Osteocyte (in vitro differentiated cells): ENCODE data around the gene SNTB2. TPM values are rescaled to one million over a fixed set of nuclear protein-coding genes. Genes with fewer than 3 reads are reported as not detected.

ENCODE experiments used
- DNase-seq: peaks from one replicate; pipeline ENCODE4 v3.0.0; 2021; ENCODE audit warnings: mixed read lengths; ENCODE audit not compliant: unreplicated experiment; ENCODE audit errors: extremely low spot score
- H3K27ac Mint-ChIP-seq: one replicate; pipeline ENCODE4 v1.8.0; 2021; ENCODE audit warnings: mild to moderate bottlenecking, mixed read lengths; ENCODE audit not compliant: unreplicated experiment
- H3K27me3 Mint-ChIP-seq: one replicate; pipeline ENCODE4 v1.8.0; 2021; ENCODE audit warnings: mixed read lengths; ENCODE audit not compliant: unreplicated experiment
- H3K36me3 Mint-ChIP-seq: one replicate; pipeline ENCODE4 v1.8.0; 2021; ENCODE audit warnings: mixed read lengths; ENCODE audit not compliant: unreplicated experiment
- H3K4me1 Mint-ChIP-seq: one replicate; pipeline ENCODE4 v1.8.0; 2021; ENCODE audit warnings: mixed read lengths; ENCODE audit not compliant: unreplicated experiment
- H3K4me3 Mint-ChIP-seq: one replicate; pipeline ENCODE4 v1.8.0; 2021; ENCODE audit warnings: mild to moderate bottlenecking, moderate library complexity, mixed read lengths; ENCODE audit not compliant: unreplicated experiment
- H3K9me3 Mint-ChIP-seq: one replicate; pipeline ENCODE4 v1.8.0; 2021; ENCODE audit warnings: mixed read lengths; ENCODE audit not compliant: unreplicated experiment
- total RNA-seq: library from RNA; stranded (reverse); gene quantifications from 2 replicates; pipeline ENCODE4 v1.2.1, GENCODE V29; 2021
- TF ChIP-seq, protein P1 (sequence below): fragments of 200-600 bp; sonication (generic); IDR thresholded peaks from 2 replicates; pipeline ENCODE4 v1.5.0; 2021; ENCODE audit warnings: antibody characterized with exemption, mild to moderate bottlenecking, moderate library complexity

Gene SNTB2
- total RNA-seq, 1 donor from 2014 or later, result 39.6 TPM

DNA sequence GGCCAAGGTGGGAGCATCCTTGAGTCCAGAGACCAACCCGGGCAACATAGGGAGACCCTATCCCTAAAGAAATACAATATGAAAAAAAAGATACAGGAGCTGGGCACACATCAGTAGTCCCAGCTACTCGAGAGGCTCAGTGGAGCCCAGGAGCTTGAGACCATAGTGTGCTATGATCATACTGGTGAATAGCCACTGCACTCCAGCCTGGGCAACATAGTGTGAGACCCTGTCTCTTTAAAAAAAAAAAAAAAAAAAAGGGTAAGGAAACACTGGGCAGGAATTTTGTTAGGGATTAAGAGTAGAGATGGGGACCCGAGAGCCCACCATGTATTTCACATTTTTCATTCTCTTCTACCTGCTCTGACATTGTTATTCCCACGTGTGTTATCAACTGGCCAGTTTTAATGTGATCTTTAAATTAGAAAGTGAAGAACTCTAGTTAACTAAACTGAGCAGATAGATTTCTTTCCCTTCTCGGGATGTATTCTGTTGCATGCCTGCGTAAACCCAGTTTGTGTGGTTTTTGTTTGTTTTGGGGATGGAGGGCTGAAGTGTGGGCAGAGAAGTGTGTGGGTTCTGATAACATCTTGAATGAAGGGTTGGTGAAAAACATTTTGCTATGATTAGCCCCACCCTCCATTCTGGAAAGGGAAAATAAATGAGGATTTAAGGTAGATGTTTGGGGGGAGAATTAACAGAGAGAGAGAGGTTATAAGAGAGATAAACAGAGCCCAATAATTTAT is 17.2 kb upstream of the SNTB2 start:
- Mint-ChIP-seq H3K27ac (no peak overlapping the region), H3K27me3 (no peaks in the 10 kb centered on the region), H3K4me1 (peaks cover 32% of the 10 kb centered on the region), H3K4me3 (no peak overlapping the region), H3K36me3 (peaks cover 34% of the 10 kb centered on the region), H3K9me3 (no peaks in the 10 kb centered on the region)
- no peak for DNase-seq
- TF ChIP-seq, protein P1, sequence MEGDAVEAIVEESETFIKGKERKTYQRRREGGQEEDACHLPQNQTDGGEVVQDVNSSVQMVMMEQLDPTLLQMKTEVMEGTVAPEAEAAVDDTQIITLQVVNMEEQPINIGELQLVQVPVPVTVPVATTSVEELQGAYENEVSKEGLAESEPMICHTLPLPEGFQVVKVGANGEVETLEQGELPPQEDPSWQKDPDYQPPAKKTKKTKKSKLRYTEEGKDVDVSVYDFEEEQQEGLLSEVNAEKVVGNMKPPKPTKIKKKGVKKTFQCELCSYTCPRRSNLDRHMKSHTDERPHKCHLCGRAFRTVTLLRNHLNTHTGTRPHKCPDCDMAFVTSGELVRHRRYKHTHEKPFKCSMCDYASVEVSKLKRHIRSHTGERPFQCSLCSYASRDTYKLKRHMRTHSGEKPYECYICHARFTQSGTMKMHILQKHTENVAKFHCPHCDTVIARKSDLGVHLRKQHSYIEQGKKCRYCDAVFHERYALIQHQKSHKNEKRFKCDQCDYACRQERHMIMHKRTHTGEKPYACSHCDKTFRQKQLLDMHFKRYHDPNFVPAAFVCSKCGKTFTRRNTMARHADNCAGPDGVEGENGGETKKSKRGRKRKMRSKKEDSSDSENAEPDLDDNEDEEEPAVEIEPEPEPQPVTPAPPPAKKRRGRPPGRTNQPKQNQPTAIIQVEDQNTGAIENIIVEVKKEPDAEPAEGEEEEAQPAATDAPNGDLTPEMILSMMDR, result no peak

DNA sequence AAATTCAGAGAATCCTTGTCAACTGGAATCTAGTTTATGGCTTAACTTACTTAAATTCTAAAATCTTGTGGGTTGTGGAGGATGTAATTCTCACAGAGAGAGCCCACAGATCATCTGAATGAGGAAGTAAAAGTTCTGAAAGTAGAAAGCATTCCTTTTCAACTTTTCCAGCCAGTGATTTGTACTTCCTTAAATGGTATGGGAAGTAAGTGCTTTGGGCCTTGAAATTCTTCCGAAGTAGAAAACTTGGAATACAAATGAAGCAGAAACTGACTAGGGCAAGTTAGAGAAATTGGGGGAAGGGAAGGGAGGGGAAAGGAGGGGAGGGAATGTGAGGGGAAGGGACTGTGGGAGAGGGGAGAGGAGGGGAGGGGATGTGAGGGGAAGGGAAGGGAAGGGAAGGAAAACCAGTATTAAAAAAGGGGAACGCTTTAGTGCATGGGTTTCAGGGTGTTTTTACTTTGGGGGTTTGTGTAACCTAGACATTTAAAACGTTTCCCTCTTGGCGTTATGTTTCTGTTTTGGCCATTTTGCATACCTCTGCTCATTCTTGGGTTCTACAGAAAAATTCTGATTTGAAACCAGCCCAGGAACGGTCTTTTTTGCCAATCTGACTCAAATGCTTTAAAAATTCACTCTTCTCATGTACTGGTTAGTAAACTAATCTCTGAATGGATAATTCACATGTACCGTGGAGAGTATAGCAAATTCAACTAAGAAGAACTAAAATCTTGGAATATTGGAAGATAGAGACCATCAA is 15.5 kb upstream of the SNTB2 start:
- Mint-ChIP-seq H3K4me1 (peaks cover 26% of the 10 kb centered on the region), H3K9me3 (no peaks in the 10 kb centered on the region), H3K4me3 (no peak overlapping the region), H3K27me3 (no peaks in the 10 kb centered on the region), H3K27ac (peak overlapping the region; percentile 69), H3K36me3 (peaks cover 28% of the 10 kb centered on the region)
- no peak for DNase-seq
- TF ChIP-seq, protein P1, result no peak

GRCh38 chr16:69176033-69176800 is 10.7 kb upstream of the SNTB2 start:
- peaks cover 31% of the 10 kb centered on the region for H3K4me1 Mint-ChIP-seq
- no peak overlapping the region for H3K27ac Mint-ChIP-seq
- no peak overlapping the region for H3K4me3 Mint-ChIP-seq
- TF ChIP-seq, protein P1, result no peak
- no peaks in the 10 kb centered on the region for H3K27me3 Mint-ChIP-seq
- peaks cover 4% of the 10 kb centered on the region for H3K36me3 Mint-ChIP-seq
- DNase-seq, result no peak
- H3K9me3 Mint-ChIP-seq, result no peaks in the 10 kb centered on the region

DNA sequence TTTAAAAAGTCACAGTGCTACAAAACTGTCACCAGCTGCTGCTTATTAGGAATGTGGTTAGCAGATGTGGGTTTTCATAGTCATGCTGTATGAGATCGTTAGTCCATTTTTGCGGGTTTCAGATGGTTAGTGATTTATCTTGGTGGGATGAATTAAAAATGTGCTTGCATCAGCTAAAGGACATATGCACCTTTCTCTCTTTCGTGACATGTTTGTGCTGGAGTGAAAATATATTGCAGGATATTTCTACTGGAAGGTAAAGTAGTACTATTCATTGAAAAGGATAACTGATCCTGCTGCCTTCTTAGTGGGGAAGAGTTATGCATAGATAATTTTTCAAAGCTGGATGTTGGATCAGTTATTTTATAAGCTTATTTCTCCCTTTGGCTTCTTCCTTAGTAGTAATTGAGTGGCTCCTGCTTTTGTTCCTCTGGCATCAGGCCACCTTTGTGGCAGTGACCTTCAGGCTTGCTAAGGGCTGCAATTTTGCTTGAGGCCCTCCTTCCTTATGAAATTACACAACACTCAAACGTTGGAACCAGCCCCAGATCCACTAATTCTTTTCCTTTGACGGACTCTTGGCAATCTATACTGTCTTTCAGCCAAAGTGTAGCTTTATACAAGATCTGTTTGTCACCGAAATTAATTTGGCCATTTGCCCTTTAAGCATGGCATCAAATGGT is 7.5 kb upstream of the SNTB2 start:
- Mint-ChIP-seq H3K36me3 (no peaks in the 10 kb centered on the region), H3K9me3 (no peaks in the 10 kb centered on the region), H3K4me1 (peaks cover 24% of the 10 kb centered on the region), H3K4me3 (no peak overlapping the region), H3K27ac (peak overlapping the region; percentile 69), H3K27me3 (no peaks in the 10 kb centered on the region)
- TF ChIP-seq, protein P1, result no peak
- no peak for DNase-seq
